ENCODE measurements around the gene KIF21B.

KIF21B gene

DNA sequence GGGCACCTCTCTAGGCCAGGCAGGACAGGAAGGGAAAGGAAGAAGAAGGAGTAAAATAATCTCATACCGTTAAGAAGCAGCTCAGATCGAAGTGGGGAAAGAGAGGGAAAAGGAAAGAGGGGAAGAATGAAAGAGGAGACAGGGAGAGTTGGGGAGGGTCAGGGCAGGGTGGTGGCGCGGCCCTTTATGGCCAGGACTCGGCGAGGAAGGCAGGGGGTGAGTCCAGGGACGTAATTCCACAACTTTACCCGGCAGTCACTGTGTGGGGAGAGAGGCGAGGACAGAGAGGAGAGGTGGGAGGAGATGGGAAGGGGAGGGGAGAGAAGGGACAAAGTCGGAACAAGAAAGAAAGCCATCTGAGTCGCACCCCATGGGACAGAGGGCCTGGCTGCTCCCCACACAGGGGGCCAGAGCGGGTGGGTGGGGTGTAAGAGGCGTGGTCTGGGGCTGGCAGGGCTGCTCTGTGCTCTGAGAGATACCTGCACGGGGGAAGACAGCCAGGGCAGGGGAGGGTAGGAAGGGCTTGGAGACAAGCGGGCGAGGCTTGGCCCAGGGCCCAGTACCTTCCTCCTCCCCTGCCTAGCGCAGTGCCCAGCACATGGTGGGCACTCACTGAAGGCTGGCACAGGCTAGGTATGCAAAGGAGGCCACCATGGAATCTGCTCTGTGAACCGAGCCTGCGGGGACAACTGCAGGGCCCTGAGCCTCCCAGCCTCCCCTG lies 49.4 kb downstream of the KIF21B start:
- no peaks in the 10 kb centered on the region for H3K27me3 ChIP-seq (ENCODE audit: control insufficient read depth in 1 of 2, insufficient read depth in 2 of 2, low read length in 2 of 2)
- peaks cover 0 to 4% of the 10 kb centered on the region in 2 donors for H3K36me3 ChIP-seq (ENCODE audit: control insufficient read depth in 1 of 2, insufficient read depth in 2 of 2, low read length in 2 of 2)
- H3K4me3 ChIP-seq (ENCODE audit: low read depth in 1 of 2, low read length in 2 of 2), result no peak overlapping the region
- no peak overlapping the region for H3K9ac ChIP-seq (ENCODE audit: low read depth in 1 of 2, low read length in 2 of 2)
- H3K4me1 ChIP-seq (ENCODE audit: control insufficient read depth in 1 of 2, insufficient read depth in 2 of 2, low read length in 2 of 2), result peaks cover 7 to 18% of the 10 kb centered on the region in 2 donors
- no peaks in the 10 kb centered on the region for H3K9me3 ChIP-seq (ENCODE audit: control insufficient read depth in 1 of 2, low read length in 2 of 2)
- H3K27ac ChIP-seq (ENCODE audit: low read depth, low read length), result no peak overlapping the region

DNA sequence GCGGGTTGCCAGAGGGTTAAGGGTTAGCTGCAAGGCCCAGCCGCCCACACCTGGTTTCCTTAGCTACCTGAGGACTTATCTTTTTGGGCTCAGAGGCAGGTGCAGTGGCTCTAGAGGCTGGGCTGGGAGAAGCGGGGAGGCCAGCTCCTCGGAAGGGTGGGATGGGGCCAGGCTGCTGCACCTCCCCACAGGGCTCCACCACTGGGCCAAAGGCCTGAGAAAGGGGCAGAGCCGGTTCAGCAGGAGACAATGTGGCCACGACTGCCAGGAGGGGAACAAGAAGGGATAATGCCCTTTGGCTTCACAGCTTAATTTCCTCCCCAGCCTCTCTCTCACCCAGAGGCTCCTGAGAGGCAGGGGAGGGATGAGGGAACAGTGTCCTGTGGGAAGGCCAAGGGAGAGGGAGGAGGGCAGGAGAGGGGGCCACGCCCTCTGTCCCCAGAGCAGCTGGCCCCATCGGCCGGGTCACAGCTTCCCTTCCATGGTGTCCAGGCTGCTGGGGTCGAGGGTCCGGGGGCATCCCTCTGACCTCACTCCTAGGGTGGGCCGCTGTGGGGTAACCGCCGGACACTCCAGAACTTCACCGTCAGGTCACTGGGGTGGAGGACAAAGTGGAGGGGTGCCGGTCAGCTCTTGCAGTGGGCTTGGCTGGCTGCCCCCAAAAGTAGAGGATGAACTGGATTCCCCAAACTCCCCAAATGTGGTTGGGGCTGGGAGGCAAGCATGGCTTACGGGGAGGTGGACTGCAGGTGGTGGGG lies 50.4 kb downstream of the KIF21B start:
- Histone ChIP-seq H3K27me3 (ENCODE audit: control insufficient read depth in 1 of 2, insufficient read depth in 2 of 2, low read length in 2 of 2) (no peaks in the 10 kb centered on the region), H3K4me3 (ENCODE audit: low read depth in 1 of 2, low read length in 2 of 2) (no peak overlapping the region), H3K9ac (ENCODE audit: low read depth in 1 of 2, low read length in 2 of 2) (no peak overlapping the region), H3K4me1 (ENCODE audit: control insufficient read depth in 1 of 2, insufficient read depth in 2 of 2, low read length in 2 of 2) (peaks cover 7 to 18% of the 10 kb centered on the region in 2 donors), H3K9me3 (ENCODE audit: control insufficient read depth in 1 of 2, low read length in 2 of 2) (no peaks in the 10 kb centered on the region), H3K36me3 (ENCODE audit: control insufficient read depth in 1 of 2, insufficient read depth in 2 of 2, low read length in 2 of 2) (peaks cover 0 to 4% of the 10 kb centered on the region in 2 donors), H3K27ac (ENCODE audit: low read depth, low read length) (no peak overlapping the region)

DNA sequence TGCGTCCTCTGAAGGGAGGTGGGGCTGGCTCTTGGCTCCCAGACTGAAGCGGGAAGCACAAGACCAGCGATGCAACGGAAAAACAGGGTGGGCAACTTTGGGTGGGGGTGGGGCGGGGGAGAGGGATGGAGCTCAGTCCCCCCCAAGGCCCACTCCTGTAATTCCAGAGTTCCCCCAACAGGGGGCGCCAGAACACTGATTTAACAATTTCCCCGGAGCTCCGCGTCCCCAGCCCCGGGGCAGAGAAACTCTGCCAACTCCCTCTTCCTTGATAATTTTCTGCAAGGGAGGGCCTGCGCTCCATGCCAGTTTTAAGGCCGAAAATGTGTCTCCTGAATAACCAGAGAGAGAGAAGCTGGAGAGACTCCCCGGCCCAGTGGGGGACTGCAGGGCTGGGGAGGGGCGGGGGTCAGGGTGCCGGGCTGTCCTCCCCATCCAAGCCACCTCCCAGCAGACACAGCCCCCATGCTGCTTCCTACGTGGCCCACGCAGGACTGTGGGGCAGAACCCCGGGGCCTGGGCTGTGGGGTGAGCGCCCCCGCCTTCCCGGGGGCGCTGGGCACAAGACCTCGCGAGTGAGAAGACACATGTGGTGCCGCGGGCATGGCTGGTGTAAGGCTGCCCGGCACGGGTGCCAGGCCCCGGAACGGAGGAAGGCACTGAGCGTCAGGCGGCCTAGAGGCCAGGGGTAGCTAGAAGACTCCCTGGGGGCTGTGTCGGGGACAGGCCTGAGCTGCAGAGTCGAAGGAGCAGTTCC lies 51.4 kb downstream of the KIF21B start:
- Histone ChIP-seq H3K4me1 (ENCODE audit: control insufficient read depth in 1 of 2, insufficient read depth in 2 of 2, low read length in 2 of 2) (peaks cover 7 to 18% of the 10 kb centered on the region in 2 donors), H3K36me3 (ENCODE audit: control insufficient read depth in 1 of 2, insufficient read depth in 2 of 2, low read length in 2 of 2) (peaks cover 0 to 4% of the 10 kb centered on the region in 2 donors), H3K9me3 (ENCODE audit: control insufficient read depth in 1 of 2, low read length in 2 of 2) (no peaks in the 10 kb centered on the region), H3K27ac (ENCODE audit: low read depth, low read length) (no peak overlapping the region), H3K4me3 (ENCODE audit: low read depth in 1 of 2, low read length in 2 of 2) (no peak overlapping the region), H3K27me3 (ENCODE audit: control insufficient read depth in 1 of 2, insufficient read depth in 2 of 2, low read length in 2 of 2) (no peaks in the 10 kb centered on the region), H3K9ac (ENCODE audit: low read depth in 1 of 2, low read length in 2 of 2) (no peak overlapping the region)

DNA sequence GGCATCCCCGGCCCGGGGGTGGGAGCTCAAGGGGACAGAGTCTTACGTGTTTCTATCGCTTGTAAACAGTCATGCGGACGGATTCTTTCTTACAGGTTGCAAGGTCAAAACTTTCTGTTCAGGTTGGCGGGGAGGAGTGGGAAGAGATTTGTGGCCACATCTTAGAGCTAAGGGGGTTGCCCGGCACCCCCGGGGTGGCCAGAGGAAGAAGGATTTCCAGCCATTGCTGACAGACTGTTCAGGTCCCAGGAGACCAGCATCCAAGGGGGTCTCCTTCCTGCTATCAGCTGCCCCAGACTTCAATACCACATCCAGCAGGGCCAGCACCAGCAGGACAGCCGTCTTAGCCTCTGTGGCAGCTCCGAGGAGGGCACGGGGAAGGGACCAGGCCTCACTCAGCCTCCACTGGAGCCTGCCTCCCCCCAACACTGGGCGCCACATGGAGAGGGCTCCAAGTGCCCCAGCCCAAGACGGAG lies 52.0 kb downstream of the KIF21B start:
- no peak overlapping the region for H3K9ac ChIP-seq (ENCODE audit: low read depth in 1 of 2, low read length in 2 of 2)
- no peaks in the 10 kb centered on the region for H3K27me3 ChIP-seq (ENCODE audit: control insufficient read depth in 1 of 2, insufficient read depth in 2 of 2, low read length in 2 of 2)
- no peak overlapping the region for H3K27ac ChIP-seq (ENCODE audit: low read depth, low read length)
- peaks cover 7 to 18% of the 10 kb centered on the region in 2 donors for H3K4me1 ChIP-seq (ENCODE audit: control insufficient read depth in 1 of 2, insufficient read depth in 2 of 2, low read length in 2 of 2)
- peaks cover 0 to 4% of the 10 kb centered on the region in 2 donors for H3K36me3 ChIP-seq (ENCODE audit: control insufficient read depth in 1 of 2, insufficient read depth in 2 of 2, low read length in 2 of 2)
- no peak overlapping the region for H3K4me3 ChIP-seq (ENCODE audit: low read depth in 1 of 2, low read length in 2 of 2)
- no peaks in the 10 kb centered on the region for H3K9me3 ChIP-seq (ENCODE audit: control insufficient read depth in 1 of 2, low read length in 2 of 2)

DNA sequence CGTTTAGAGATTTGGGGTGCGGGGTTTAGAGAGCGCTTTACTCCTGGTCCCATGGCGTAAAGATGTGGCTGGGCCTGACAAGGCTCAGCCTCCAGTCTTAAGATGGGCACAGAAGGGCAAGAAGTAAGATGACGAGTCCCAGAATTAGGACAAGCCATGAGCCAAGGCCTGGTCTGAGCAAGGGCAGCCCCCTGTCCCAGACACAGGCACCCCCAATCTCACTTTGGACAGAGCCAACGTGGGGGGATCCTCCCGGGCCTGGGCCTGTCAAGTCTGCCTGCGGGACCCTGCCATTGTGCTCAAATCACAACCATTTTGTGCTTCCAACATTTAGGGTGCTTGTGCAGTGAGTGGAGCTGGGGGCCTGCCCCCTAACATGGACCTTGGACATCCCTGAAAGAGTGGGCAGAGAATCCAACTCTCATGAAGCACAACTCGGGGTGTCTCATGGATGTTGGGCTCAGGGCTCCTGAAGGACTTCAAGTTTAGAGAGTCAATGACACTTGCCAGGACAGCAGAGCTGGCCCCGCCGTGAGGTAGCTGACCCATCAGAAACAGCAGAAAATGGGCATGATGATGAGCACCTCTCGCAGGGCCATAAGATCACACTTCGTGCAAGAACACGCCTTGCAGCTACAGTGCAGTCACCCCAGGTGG lies 52.6 kb downstream of the KIF21B start:
- Histone ChIP-seq H3K9ac (ENCODE audit: low read depth in 1 of 2, low read length in 2 of 2) (no peak overlapping the region), H3K9me3 (ENCODE audit: control insufficient read depth in 1 of 2, low read length in 2 of 2) (no peaks in the 10 kb centered on the region), H3K27me3 (ENCODE audit: control insufficient read depth in 1 of 2, insufficient read depth in 2 of 2, low read length in 2 of 2) (no peaks in the 10 kb centered on the region), H3K36me3 (ENCODE audit: control insufficient read depth in 1 of 2, insufficient read depth in 2 of 2, low read length in 2 of 2) (peaks cover 0 to 4% of the 10 kb centered on the region in 2 donors), H3K27ac (ENCODE audit: low read depth, low read length) (no peak overlapping the region), H3K4me3 (ENCODE audit: low read depth in 1 of 2, low read length in 2 of 2) (no peak overlapping the region), H3K4me1 (ENCODE audit: control insufficient read depth in 1 of 2, insufficient read depth in 2 of 2, low read length in 2 of 2) (peaks cover 7 to 18% of the 10 kb centered on the region in 2 donors)

DNA sequence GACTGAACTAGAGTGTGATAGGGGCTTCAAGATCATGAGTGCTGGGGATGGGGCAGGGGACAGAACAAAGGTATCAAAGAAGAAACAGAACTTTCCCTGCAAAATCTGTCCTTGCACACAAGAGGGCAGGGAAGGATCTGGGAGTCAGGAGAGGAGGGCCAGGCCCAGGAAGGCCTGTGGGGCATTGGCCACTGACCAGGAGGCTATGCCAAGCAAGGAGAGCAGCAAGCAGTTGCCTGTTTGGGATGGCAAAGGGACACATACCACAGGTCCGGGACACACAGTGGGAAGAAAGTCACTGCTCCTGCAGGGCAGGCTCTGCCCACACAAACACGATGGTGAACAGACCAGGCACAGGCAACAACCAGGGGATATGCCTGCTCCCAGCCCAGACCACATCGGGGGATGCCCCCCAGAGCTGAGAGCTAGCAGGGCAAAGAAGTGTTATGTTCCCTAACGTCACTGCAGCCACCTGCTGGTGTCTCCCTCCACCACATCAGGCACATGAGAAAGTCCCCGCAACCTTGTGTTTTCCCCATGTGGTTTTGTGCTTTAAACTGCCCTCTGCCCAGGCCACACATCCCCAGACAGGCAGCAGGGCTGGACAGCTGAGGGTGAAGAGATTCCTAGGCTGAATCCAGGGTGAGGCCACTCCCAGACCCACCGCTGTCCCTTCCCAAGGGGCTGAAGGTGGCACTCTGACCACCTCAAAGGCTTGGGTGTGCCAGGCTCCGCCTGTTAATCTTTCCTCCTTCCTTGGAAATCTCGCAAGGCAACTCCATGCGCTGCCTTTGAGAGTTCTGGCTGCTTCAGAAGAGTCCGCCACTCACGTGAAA lies 53.6 kb downstream of the KIF21B start:
- Histone ChIP-seq H3K9me3 (ENCODE audit: control insufficient read depth in 1 of 2, low read length in 2 of 2) (no peaks in the 10 kb centered on the region), H3K36me3 (ENCODE audit: control insufficient read depth in 1 of 2, insufficient read depth in 2 of 2, low read length in 2 of 2) (no peaks in the 10 kb centered on the region), H3K4me3 (ENCODE audit: low read depth in 1 of 2, low read length in 2 of 2) (no peak overlapping the region), H3K27me3 (ENCODE audit: control insufficient read depth in 1 of 2, insufficient read depth in 2 of 2, low read length in 2 of 2) (no peaks in the 10 kb centered on the region), H3K4me1 (ENCODE audit: control insufficient read depth in 1 of 2, insufficient read depth in 2 of 2, low read length in 2 of 2) (peaks cover 7 to 18% of the 10 kb centered on the region in 2 donors), H3K9ac (ENCODE audit: low read depth in 1 of 2, low read length in 2 of 2) (no peak overlapping the region), H3K27ac (ENCODE audit: low read depth, low read length) (no peak overlapping the region)

DNA sequence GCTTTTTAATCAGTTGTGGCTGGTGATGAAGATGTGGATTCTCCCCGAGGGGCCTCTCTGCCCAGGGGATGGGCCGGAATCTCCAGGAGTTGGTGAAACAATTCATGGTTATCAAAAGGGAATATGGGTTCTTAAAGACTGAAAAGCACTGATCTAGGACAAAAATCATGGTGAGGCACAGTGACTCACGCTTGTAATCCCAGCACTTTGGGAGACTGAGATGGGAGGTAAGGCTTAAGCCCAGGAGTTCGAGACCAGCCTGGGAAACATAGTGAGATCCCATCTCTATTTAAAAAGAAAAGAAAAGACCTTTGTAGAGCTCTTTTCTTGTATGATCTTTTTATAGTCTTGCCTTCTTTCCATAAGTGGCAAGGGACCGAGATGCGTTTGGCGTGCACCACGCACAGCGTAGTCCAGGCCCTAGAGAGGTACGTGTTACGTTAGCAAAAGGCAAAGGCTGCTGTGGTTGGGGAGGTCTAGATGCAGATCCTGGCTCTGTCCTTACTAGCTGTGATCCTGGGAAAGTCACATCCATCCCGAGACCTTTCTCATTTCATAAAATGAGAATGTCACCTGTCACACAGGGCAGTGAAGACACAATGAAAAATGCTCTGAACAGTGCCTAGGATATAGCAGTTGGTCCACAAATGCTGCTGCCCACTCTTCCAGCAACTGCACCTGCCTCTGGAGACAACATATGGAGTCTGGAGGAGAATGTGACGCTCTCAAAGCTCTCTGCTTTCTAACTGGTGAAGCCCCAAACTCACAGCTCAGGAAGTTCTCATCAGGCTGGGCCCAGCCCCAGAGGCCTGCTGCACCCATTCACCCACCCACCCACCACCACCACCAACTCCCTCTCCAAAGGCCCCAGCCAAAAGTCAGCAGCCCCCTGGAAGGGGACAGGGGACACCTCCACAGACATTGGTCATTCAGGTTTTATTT lies 54.8 kb downstream of the KIF21B start:
- Histone ChIP-seq H3K9me3 (ENCODE audit: control insufficient read depth in 1 of 2, low read length in 2 of 2) (no peaks in the 10 kb centered on the region), H3K4me3 (ENCODE audit: low read depth in 1 of 2, low read length in 2 of 2) (no peak overlapping the region), H3K9ac (ENCODE audit: low read depth in 1 of 2, low read length in 2 of 2) (no peak overlapping the region), H3K27ac (ENCODE audit: low read depth, low read length) (no peak overlapping the region), H3K27me3 (ENCODE audit: control insufficient read depth in 1 of 2, insufficient read depth in 2 of 2, low read length in 2 of 2) (no peaks in the 10 kb centered on the region), H3K36me3 (ENCODE audit: control insufficient read depth in 1 of 2, insufficient read depth in 2 of 2, low read length in 2 of 2) (no peaks in the 10 kb centered on the region), H3K4me1 (ENCODE audit: control insufficient read depth in 1 of 2, insufficient read depth in 2 of 2, low read length in 2 of 2) (peaks cover 7 to 18% of the 10 kb centered on the region in 2 donors)

DNA sequence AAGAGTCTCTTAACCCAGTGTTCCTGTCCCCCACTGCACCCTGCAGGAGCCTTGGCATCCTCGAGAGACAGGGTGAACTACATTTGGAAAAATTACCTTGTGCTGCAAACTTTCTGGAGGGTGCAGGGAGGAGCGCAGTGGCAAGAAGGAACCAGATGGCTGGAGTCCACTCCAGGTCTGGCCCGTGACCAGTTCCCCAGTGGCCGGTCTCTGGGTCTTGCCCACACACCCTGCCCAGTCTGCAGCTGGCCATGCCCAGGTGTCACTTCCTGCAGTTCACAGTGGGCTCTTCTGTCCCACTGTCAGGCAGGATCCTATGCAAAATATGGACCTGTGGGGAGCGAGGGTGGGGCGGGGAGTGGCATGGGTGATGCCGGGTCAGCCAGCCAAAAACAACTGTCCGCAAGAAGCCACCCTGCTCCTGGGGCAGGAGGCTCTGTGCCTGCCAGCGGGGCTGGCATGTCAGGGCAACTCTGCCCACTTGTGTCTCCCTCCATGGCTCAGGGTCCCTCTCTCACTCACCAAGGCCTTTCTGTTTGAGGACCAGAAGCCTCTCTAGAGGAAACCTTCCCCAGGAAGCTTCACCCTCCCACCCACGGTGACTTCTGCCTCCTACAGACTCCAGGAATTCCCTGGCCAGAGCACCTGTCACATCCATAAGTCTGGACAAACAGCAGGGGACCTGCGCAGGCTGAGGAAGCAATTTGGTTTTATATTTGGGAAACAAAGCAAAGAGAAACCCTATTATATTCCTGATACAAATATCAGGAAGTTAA lies 55.6 kb downstream of the KIF21B start:
- Histone ChIP-seq H3K36me3 (ENCODE audit: control insufficient read depth in 1 of 2, insufficient read depth in 2 of 2, low read length in 2 of 2) (no peaks in the 10 kb centered on the region), H3K27ac (ENCODE audit: low read depth, low read length) (no peak overlapping the region), H3K9ac (ENCODE audit: low read depth in 1 of 2, low read length in 2 of 2) (no peak overlapping the region), H3K27me3 (ENCODE audit: control insufficient read depth in 1 of 2, insufficient read depth in 2 of 2, low read length in 2 of 2) (no peaks in the 10 kb centered on the region), H3K9me3 (ENCODE audit: control insufficient read depth in 1 of 2, low read length in 2 of 2) (no peaks in the 10 kb centered on the region), H3K4me3 (ENCODE audit: low read depth in 1 of 2, low read length in 2 of 2) (no peak overlapping the region), H3K4me1 (ENCODE audit: control insufficient read depth in 1 of 2, insufficient read depth in 2 of 2, low read length in 2 of 2) (peaks cover 2 to 13% of the 10 kb centered on the region in 2 donors)
